SK-N-SH (cell line): ENCODE measurements around the gene PCDHGB4. TPM values are rescaled to one million over a fixed set of nuclear protein-coding genes. Genes with fewer than 3 reads are reported as not detected.
"Not testable (repeated sequence)": the region's sequence is repeated elsewhere in the genome, so short reads cannot be mapped to it uniquely, and the experiment has no call there.

Experiments
- CTCF ChIA-PET: fragments of 300-600, 350-600 bp; formaldehyde crosslinking; extraction: SDS; loops from one replicate; lab custom pipeline; 2021; lab: Yijun Ruan, JAX
- POLR2A ChIA-PET: fragments of 350-600 bp; sonication (Branson Sonifier 250); formaldehyde crosslinking; extraction: SDS; loops from one replicate; lab custom pipeline; 2020; ENCODE audit warnings: antibody characterized with exemption, inconsistent platforms; lab: Yijun Ruan, JAX
- DNase-seq: peaks from one replicate; pipeline ENCODE4 v3.0.0; 2012
- H2AFZ ChIP-seq: fragments of 200-600 bp; sonication (generic); 2 replicates; pipeline ENCODE4 v1.8.1; 2016; ENCODE audit warnings: antibody characterized with exemption, mild to moderate bottlenecking, low read depth
- H3F3A ChIP-seq: fragments of 200-600 bp; sonication (generic); replicated peaks from 2 replicates; pipeline ENCODE3; 2016; ENCODE audit warnings: antibody characterized with exemption, mild to moderate bottlenecking; ENCODE audit not compliant: insufficient read depth
- H3K27ac ChIP-seq, 2 experiments: fragments of 200-500 bp in 1 of 2; fragments of 200-600 bp in 1 of 2; sonication (Bioruptor generic) in 1 of 2; sonication (generic), shearing (Covaris generic) in 1 of 2; 2 replicates each; pipeline versions ENCODE4 v1.5.1 to v1.6.1; 2014 to 2016; ENCODE audit warnings: low read depth in 2 of 2, inconsistent platforms in 1 of 2, low read length in 1 of 2, mild to moderate bottlenecking in 1 of 2, mixed read lengths in 1 of 2
- H3K27me3 ChIP-seq: fragments of 200-600 bp; sonication (generic), shearing (Covaris generic); 2 replicates; pipeline ENCODE4 v1.6.1; 2016; ENCODE audit warnings: mixed run types; ENCODE audit not compliant: insufficient read depth
- H3K36me3 ChIP-seq, 2 experiments: fragments of 200-500 bp in 1 of 2; fragments of 200-600 bp in 1 of 2; sonication (Bioruptor generic) in 1 of 2; sonication (generic) in 1 of 2; replicated peaks in 1 of 2; 2 replicates each; pipeline versions ENCODE3 to v1.5.1; 2014 to 2016; ENCODE audit warnings: low read length in 1 of 2, mild to moderate bottlenecking in 1 of 2; ENCODE audit not compliant: insufficient read depth in 2 of 2, control insufficient read depth in 1 of 2
- H3K4me1 ChIP-seq, 2 experiments: fragments of 200-500 bp in 1 of 2; fragments of 200-600 bp in 1 of 2; sonication (Bioruptor generic) in 1 of 2; sonication (generic), shearing (Covaris generic) in 1 of 2; 2 replicates each; pipeline versions ENCODE4 v1.5.1 to v1.6.1; 2014 to 2016; ENCODE audit warnings: low read depth in 1 of 2, low read length in 1 of 2, mixed run types in 1 of 2; ENCODE audit not compliant: insufficient read depth in 2 of 2, control insufficient read depth in 1 of 2
- H3K4me2 ChIP-seq: fragments of 200-600 bp; sonication (generic), shearing (Covaris generic); 2 replicates; pipeline ENCODE4 v1.6.1; 2017; ENCODE audit warnings: mixed run types
- H3K4me3 ChIP-seq, 2 experiments: fragments of 200-500 bp in 1 of 2; fragments of 200-600 bp in 1 of 2; sonication (Bioruptor generic) in 1 of 2; sonication (generic), shearing (Covaris generic) in 1 of 2; 2 replicates each; pipeline versions ENCODE4 v1.5.1 to v1.8.1; 2014 to 2016; ENCODE audit warnings: low read depth in 2 of 2, inconsistent platforms in 1 of 2, low read length in 1 of 2, mild to moderate bottlenecking in 1 of 2, mixed read lengths in 1 of 2, moderate library complexity in 1 of 2
- H3K79me2 ChIP-seq: fragments of 200-600 bp; sonication (generic); 2 replicates; pipeline ENCODE4 v1.8.1; 2017; ENCODE audit warnings: mild to moderate bottlenecking; ENCODE audit not compliant: insufficient read depth
- H3K9ac ChIP-seq: fragments of 200-600 bp; sonication (generic); 2 replicates; pipeline ENCODE4 v1.6.1; 2017; ENCODE audit warnings: mixed run types
- H3K9me2 ChIP-seq: fragments of 200-600 bp; sonication (generic); 2 replicates; pipeline ENCODE4 v1.6.1; 2017; ENCODE audit warnings: mixed run types
- H3K9me3 ChIP-seq: fragments of 200-600 bp; sonication (generic); 2 replicates; pipeline ENCODE4 v1.6.1; 2017; ENCODE audit warnings: mixed run types, mild to moderate bottlenecking, moderate library complexity
- H4K20me1 ChIP-seq: fragments of 200-600 bp; sonication (generic); 2 replicates; pipeline ENCODE4 v1.6.1; 2017; ENCODE audit warnings: mild to moderate bottlenecking, mixed run types; ENCODE audit not compliant: insufficient read depth
- EP300 ChIP-seq, 2 experiments: IDR thresholded peaks; 2 replicates each; pipeline versions ENCODE4 v1.4.0 to v1.6.1; 2012; ENCODE audit warnings: borderline replicate concordance in 1 of 2, low read depth in 1 of 2, low read length in 1 of 2
- FOXM1 ChIP-seq: IDR thresholded peaks from 2 replicates; pipeline ENCODE4 v1.4.0; 2012; ENCODE audit warnings: low read depth, mild to moderate bottlenecking
- JUND ChIP-seq: IDR thresholded peaks from 2 replicates; pipeline ENCODE4 v1.4.0; 2012
- NRF1 ChIP-seq: IDR thresholded peaks from 2 replicates; pipeline ENCODE4 v1.6.1; 2012; ENCODE audit warnings: low read depth, mild to moderate bottlenecking, low read length
- PBX3 ChIP-seq: IDR thresholded peaks from 2 replicates; pipeline ENCODE4; 2012
- RXRA ChIP-seq: IDR thresholded peaks from 2 replicates; pipeline ENCODE4 v1.4.0; 2012; ENCODE audit warnings: low read depth, mild to moderate bottlenecking, borderline replicate concordance
- whole genome bisulfite sequencing: methylation state at CpG from one replicate; pipeline ENCODE4 v1.1.6; 2017; ENCODE audit warnings: low lambda C conversion rate; 5-methylcytosine and 5-hydroxymethylcytosine counted together
- polyA plus RNA-seq, 3 experiments: library from polyadenylated mRNA; depleted of rRNA; stranded (reverse); fragments of >200 nt; gene quantifications; 2 replicates each; pipeline ENCODE4 v1.2.3, GENCODE V29; 2012

The PCDHGB4 gene
- polyA plus RNA-seq, 1 of the 3 experiments (the other 2 are of a cell fraction), result 0.64 TPM

DNA sequence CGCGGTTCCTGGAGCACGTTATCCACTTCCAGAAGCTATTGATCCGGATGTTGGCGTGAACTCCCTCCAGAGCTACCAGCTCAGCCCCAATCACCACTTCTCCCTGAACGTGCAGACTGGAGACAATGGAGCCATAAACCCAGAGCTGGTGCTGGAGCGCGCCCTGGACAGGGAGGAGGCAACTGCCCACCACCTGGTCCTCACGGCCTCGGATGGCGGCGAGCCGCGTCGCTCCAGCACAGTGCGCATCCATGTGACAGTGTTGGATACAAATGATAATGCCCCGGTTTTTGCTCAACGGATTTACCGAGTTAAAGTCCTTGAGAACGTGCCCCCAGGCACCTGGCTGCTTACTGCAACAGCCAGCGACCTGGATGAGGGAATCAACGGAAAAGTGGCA is 15.9 kb downstream of the PCDHGB4 start:
- CTCF ChIA-PET, result no interaction called here
- Histone ChIP-seq H3K9ac (no peak overlapping the region), H3F3A (no peaks in the 10 kb centered on the region), H3K27me3 (no peaks in the 10 kb centered on the region), H3K79me2 (no peaks in the 10 kb centered on the region), H3K27ac (no peak overlapping the region), H3K36me3 (peaks cover 0 to 9% of the 10 kb centered on the region in 2 experiments), H3K9me2 (no peaks in the 10 kb centered on the region), H3K4me2 (no peak overlapping the region), H3K4me3 (no peak overlapping the region; a peak in 1 of 4 replicates), H3K9me3 (peaks cover 7% of the 10 kb centered on the region), H4K20me1 (no peaks in the 10 kb centered on the region), H3K4me1 (no peaks in the 10 kb centered on the region)
- 79% methylated on average over 22 of the region's 22 CpGs for WGBS
- no peak for TF ChIP-seq NRF1
- no peak for TF ChIP-seq EP300 (IDR thresholded peaks at IDR 0.05; ENCODE audit: borderline replicate concordance in 1 of 2, low read depth in 1 of 2, low read length in 1 of 2)
- TF ChIP-seq, all 33 proteins: peak for 0
- no peak for DNase-seq
- POLR2A ChIA-PET, result no interaction called here
- H2AFZ ChIP-seq, result no peak overlapping the region

GRCh38 chr5:141407790-141408505 is 20.4 kb downstream of the PCDHGB4 start, which contains the start of gene PCDHGB6:
PCDHGB6 (plus strand) TSS chr5:141408021; CDS start chr5:141408203, 182 bp downstream.
- H3K4me2 ChIP-seq, DNase-seq: not testable (repeated sequence)

GRCh38 chr5:141409598-141410306 is 22.3 kb downstream of the PCDHGB4 start:
- no peak for DNase-seq
- no peaks in the 10 kb centered on the region; the same call in 1 of the 2 replicates for H3K9me3 ChIP-seq
- CTCF ChIA-PET, result no interaction called here

More at GRCh38 chr5:141407790-141408505, 20.4 kb downstream of the PCDHGB4 start, which contains the start of gene PCDHGB6:
- H3K9ac ChIP-seq, H3K9me2 ChIP-seq, H4K20me1 ChIP-seq, POLR2A ChIA-PET, H3F3A ChIP-seq, H3K27me3 ChIP-seq, H2AFZ ChIP-seq, H3K36me3 ChIP-seq, H3K4me3 ChIP-seq, H3K9me3 ChIP-seq, H3K27ac ChIP-seq, H3K79me2 ChIP-seq, H3K4me1 ChIP-seq: not testable (repeated sequence)
- CTCF ChIA-PET, result interaction anchor here (2.2 kb wide), 1 partner anchor 150 kb away, joined by 8 read pairs; no protein-coding TSS in a partner anchor
- WGBS, result 75% methylated on average over 38 of the region's 51 CpGs

More at GRCh38 chr5:141409598-141410306, 22.3 kb downstream of the PCDHGB4 start:
- Histone ChIP-seq H2AFZ (no peak overlapping the region), H3K27ac (no peak overlapping the region), H3K9ac (no peak overlapping the region), H3K4me1 (no peaks in the 10 kb centered on the region), H3K9me2 (no peaks in the 10 kb centered on the region), H4K20me1 (no peaks in the 10 kb centered on the region), H3K79me2 (no peaks in the 10 kb centered on the region), H3K4me2 (no peak overlapping the region), H3K36me3 (peaks cover 0 to 9% of the 10 kb centered on the region in 2 experiments), H3F3A (no peaks in the 10 kb centered on the region), H3K27me3 (no peaks in the 10 kb centered on the region), H3K4me3 (no peak overlapping the region; a peak in 1 of 4 replicates)
- TF ChIP-seq JUND (no peak), FOXM1 (no peak), EP300 (IDR thresholded peaks at IDR 0.05; ENCODE audit: borderline replicate concordance in 1 of 2, low read depth in 1 of 2, low read length in 1 of 2) (no peak), PBX3 (no peak), RXRA (no peak), NRF1 (no peak)
- POLR2A ChIA-PET, result no interaction called here
- 90% methylated on average over 64 of the region's 64 CpGs for WGBS
